VCaP (cell line): ENCODE data around the gene RGS5.

ENCODE experiments used
- H3K27ac ChIP-seq: fragments of 450-650 bp; 2 replicates; pipeline ENCODE4 v1.5.1; 2017
- TF ChIP-seq, protein P1 (sequence below): fragments of 450-650 bp; conservative IDR thresholded peaks from 2 replicates; pipeline ENCODE4 v1.5.1; 2017; ENCODE audit warnings: mild to moderate bottlenecking, moderate library complexity

The RGS5 gene

DNA sequence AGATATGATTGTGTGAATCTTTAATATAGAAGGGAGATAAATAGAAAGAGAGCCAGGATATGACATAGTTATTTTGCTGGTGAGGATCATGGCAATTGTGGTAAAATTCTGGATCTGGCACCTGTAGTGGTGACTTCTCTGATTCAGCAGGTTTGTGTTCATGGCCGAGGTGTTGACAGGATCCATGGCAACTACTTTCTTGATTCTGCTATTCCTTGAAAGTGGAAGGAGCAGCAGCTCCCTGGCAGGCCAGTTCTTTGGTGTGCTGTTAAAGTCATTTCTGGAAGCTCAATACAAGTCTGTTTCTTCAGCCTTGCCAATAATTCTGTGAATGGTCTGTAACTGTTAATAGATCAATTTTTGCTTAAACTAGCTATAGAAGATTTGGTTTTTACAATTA, 100.1 kb downstream of the RGS5 start:
- no peak overlapping the region for H3K27ac ChIP-seq
- TF ChIP-seq, protein P1, sequence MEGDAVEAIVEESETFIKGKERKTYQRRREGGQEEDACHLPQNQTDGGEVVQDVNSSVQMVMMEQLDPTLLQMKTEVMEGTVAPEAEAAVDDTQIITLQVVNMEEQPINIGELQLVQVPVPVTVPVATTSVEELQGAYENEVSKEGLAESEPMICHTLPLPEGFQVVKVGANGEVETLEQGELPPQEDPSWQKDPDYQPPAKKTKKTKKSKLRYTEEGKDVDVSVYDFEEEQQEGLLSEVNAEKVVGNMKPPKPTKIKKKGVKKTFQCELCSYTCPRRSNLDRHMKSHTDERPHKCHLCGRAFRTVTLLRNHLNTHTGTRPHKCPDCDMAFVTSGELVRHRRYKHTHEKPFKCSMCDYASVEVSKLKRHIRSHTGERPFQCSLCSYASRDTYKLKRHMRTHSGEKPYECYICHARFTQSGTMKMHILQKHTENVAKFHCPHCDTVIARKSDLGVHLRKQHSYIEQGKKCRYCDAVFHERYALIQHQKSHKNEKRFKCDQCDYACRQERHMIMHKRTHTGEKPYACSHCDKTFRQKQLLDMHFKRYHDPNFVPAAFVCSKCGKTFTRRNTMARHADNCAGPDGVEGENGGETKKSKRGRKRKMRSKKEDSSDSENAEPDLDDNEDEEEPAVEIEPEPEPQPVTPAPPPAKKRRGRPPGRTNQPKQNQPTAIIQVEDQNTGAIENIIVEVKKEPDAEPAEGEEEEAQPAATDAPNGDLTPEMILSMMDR = no peak

DNA sequence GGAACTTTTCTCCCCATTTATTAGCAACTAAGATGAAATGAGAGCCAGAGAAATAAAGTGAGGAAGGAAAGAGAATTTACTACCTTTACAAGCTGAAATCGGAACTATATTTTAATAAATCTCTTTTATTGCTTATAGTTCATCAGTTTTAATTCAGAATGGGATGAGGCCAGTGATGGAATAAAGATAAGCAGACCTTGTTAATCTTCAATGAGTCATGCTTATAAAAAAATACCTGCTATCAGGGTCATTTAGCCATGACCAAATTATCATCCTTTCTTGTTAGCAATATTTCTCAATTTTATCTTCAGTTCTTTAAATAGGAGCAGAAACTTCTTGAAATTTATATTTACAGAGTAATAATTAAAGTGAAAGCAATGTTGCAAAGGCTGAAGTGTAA, 107.5 kb downstream of the RGS5 start:
- TF ChIP-seq, protein P1 = no peak
- no peak overlapping the region for H3K27ac ChIP-seq

DNA sequence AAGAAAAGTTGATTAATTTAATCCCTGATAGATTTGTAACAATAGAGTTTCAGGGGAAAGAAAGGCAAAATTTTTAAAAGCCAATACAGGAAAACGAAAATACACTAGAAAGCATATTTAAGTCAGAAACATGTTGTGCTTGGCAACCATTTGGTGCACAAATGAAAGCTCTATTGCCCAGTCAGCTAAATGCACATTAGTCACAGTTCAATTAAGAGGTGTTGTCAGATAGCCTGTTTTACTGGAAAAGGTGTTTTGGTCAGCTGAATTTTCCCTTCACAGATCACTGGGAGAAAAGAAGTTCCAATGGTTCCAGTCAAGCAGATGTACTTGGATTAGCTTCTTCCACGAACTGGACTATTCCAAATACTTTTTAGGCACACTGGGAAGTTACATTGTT, 108.1 kb downstream of the RGS5 start:
- no peak overlapping the region for H3K27ac ChIP-seq
- TF ChIP-seq, protein P1 = no peak

DNA sequence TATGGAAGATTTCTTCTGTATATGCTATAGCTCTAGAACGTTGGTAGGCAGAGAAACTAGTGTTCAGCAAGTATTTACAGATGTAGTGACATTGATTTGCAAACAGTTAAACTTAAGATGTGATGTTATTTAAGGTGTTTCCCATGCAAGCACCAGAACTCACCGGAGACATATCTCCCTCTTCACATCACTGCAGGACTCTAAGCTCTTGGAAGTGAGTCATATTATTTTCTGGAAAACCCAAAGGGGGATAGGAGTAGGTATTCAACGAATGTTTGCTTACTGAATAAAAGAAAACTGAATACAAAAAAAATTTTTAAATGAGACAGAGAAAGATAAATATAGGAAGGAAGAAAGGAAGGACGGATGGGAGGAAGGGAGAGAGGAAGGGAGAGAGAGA, 108.5 kb downstream of the RGS5 start:
- H3K27ac ChIP-seq = no peak overlapping the region
- TF ChIP-seq, protein P1 = no peak

DNA sequence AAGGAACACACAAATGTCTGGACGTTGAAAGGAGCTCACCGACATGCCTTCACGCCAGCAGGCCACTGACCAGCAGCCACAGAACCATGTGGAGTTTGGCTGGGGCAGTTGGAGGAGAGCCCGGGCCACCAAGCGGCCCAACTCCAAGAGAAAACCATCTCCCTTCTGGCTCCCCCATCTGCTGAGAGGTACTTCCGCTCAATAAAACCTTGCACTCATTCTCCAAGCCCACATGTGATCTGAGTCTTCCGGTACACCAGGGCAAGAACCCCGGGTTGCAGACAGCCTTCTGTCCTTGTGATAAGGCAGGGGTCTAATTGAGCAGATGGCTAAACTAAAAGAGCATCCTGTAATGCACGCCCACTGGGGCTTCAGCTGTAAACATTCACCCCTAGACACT, 109.1 kb downstream of the RGS5 start:
- TF ChIP-seq, protein P1 = no peak
- H3K27ac ChIP-seq = no peak overlapping the region

DNA sequence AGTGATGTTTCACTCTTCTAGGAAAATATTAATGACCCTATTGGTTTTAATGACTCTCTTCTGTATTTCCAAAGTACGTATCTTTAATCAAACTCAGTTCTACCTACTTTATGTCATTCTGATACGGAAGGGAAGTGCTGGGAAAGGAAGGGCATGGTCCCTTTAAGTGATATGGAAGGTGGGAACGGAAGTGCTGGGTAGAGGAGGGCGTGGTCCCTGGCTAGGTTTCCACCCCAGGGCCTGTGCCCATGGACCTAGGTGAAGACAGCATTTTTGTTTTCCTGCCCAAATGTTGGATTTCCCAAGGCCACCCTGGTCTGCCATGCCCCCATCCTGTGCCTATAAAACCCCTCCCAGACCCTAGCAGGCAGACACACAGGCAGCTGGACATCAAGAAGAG, 109.5 kb downstream of the RGS5 start:
- H3K27ac ChIP-seq = no peak overlapping the region

More for the DNA sequence above, 109.5 kb downstream of the RGS5 start:
- TF ChIP-seq, protein P1 = no peak
